H7 (cell line): ENCODE data around the gene ZDHHC21. TPM values are rescaled to one million over a fixed set of nuclear protein-coding genes. Genes with fewer than 3 reads are reported as not detected.

Source experiments
- DNase-seq: peaks from one replicate; pipeline ENCODE4 v3.0.0; 2012
- H3K27me3 ChIP-seq: 2 replicates; pipeline ENCODE4 v1.6.0; 2011; ENCODE audit warnings: mild to moderate bottlenecking, low read length; ENCODE audit not compliant: control insufficient read depth, insufficient read depth
- H3K36me3 ChIP-seq: replicated peaks from 2 replicates; pipeline ENCODE4 v1.5.1; 2011; ENCODE audit warnings: low read length; ENCODE audit not compliant: control insufficient read depth, insufficient read depth
- H3K4me3 ChIP-seq: 2 replicates; pipeline ENCODE4 v1.5.1; 2011; ENCODE audit warnings: low read depth, mild to moderate bottlenecking, control low read depth, low read length, moderate library complexity; ENCODE audit not compliant: insufficient read depth
- total RNA-seq: library from RNA; depleted of rRNA; stranded (reverse); fragments of >200 nt; shearing (Covaris generic); gene quantifications from 2 replicates; pipeline ENCODE4 v1.2.3, GENCODE V29; 2014

ZDHHC21 gene
- total RNA-seq, 1 experiment from 2014 or later, result 3.7 TPM

DNA sequence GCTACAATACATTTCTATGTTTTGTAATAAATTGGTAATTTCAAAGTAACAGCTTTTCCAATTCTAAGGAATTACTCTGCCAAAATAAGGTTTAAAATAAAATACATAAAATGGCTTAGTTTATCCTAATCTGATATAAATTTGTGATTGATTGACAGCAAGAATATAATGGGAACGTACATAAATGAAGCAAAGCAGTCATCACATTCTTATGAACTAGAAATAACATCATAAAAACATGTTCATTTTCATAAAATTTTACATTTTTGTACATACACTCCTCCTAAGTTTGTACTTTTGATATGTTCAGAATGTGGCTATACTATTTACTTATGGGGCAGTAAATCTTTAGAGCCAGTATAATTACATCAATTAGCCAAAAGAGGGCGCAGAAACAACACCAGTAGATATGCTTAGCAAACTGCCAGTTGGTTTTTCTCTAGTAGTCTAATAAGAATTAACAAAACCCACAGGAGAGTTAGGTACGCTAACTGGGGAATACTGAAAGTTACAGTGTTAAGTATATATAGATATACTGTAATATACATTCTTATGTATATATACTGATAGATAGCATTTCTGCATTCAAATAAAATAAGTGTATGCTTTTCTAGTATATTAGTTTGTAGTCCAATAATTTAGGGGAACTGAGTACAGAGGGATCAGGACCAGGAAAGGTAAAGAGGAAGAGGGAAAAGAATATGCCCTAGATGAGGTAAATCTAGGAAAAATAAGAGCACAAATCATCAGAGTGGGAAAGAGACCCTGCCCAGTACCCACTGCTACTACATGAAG lies 76.8 kb downstream of the ZDHHC21 start:
- Histone ChIP-seq H3K4me3 (no peak overlapping the region), H3K27me3 (no peaks in the 10 kb centered on the region), H3K36me3 (no peaks in the 10 kb centered on the region; the same call in 1 of the 2 replicates)
- DNase-seq, result peak; percentile 8

DNA sequence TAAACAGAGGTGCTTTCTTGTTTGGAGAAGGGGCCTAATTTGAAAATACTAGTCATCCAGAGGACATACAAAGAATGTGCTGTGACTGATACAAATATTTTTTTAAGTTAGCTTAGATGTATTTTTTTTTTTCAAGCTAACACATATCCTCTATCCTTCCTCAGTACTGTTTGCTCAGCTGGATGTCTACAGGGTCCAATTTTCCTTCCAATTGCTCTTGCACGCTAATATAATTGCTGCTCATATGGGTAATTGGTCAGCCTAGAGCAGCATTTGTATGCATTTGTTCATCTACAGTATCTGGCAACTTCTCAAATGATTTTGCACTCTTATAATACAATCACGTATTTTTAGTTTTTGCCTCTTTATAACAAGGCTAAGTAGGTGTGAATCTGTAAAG lies 84.7 kb downstream of the ZDHHC21 start:
- no peaks in the 10 kb centered on the region for H3K36me3 ChIP-seq
- H3K27me3 ChIP-seq, result no peaks in the 10 kb centered on the region
- DNase-seq, result no peak
- H3K4me3 ChIP-seq, result no peak overlapping the region

- Histone ChIP-seq H3K36me3 (no peaks in the 10 kb centered on the region; the same call in 1 of the 2 replicates), H3K4me3 (no peak overlapping the region), H3K27me3 (no peaks in the 10 kb centered on the region)
- DNase-seq, result no peak
Measured at GRCh38 chr9:14597171-14597799, 95.9 kb downstream of the ZDHHC21 start.

DNA sequence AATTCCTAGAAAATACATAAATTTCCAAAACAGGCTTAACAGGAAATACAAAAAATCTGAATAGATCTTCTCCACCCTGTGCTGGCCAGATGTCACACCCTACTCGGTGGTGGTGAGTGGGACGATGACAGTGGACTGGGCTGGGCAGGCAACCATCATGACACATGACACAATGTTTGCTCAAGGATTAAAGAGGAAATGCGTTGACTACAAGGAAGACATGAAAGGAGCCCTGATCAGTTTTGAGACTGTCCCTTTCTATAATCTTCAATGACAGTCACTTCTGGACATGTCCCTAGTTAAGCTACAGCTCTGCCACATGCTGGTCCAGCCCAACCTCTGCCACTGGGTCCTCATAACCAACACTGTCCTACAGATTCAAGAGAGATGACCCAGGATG lies 99.8 kb downstream of the ZDHHC21 start:
- DNase-seq, result no peak
- H3K4me3 ChIP-seq, result no peak overlapping the region
- H3K36me3 ChIP-seq, result no peaks in the 10 kb centered on the region; the same call in 1 of the 2 replicates
- H3K27me3 ChIP-seq, result no peaks in the 10 kb centered on the region

DNA sequence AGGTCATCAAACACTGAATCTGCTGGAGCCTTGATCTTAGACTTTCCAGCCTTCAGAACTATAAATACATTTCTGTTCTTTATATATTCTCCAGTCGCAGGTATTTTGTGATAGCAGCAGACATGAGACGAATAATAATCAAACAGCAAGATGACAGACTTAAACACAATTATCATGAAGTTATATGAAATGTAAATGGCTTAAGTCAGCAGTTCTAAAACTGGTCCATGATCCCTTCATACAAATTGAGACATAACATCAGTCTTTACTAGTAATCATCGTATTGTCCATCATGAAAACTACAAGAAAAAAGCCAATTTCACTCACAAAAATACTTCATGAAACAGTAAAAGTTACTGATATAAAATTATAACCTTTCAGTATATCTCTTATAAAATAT lies 101.8 kb downstream of the ZDHHC21 start:
- Histone ChIP-seq H3K27me3 (no peaks in the 10 kb centered on the region), H3K36me3 (no peaks in the 10 kb centered on the region; the same call in 1 of the 2 replicates), H3K4me3 (no peak overlapping the region)
- DNase-seq, result no peak

GRCh38 chr9:14585730-14586473 lies 107.3 kb downstream of the ZDHHC21 start:
- no peaks in the 10 kb centered on the region for H3K36me3 ChIP-seq

DNA sequence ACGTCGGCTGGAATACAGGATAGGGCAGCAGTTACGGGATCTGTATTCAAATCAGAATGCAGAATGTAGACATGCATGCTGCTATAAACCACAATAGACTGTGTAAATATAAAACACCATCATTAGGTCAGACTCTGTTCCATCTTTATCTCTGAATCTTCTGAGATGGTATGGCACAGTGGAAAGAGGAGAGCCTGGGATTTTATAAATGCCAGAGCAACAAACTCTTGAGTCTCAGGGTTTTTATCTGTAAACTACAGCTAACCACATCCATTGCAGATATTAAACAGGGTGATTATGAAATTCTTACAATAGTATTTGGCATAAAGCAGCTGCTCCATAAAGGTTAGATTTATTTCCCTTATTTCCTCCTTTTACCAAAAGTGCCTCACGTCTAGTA lies 108.7 kb downstream of the ZDHHC21 start:
- no peaks in the 10 kb centered on the region for H3K27me3 ChIP-seq
- no peak for DNase-seq
- H3K4me3 ChIP-seq, result no peak overlapping the region
- H3K36me3 ChIP-seq, result no peaks in the 10 kb centered on the region

More at GRCh38 chr9:14585730-14586473, 107.3 kb downstream of the ZDHHC21 start:
- no peak overlapping the region for H3K4me3 ChIP-seq
- DNase-seq, result no peak
- H3K27me3 ChIP-seq, result no peaks in the 10 kb centered on the region

DNA sequence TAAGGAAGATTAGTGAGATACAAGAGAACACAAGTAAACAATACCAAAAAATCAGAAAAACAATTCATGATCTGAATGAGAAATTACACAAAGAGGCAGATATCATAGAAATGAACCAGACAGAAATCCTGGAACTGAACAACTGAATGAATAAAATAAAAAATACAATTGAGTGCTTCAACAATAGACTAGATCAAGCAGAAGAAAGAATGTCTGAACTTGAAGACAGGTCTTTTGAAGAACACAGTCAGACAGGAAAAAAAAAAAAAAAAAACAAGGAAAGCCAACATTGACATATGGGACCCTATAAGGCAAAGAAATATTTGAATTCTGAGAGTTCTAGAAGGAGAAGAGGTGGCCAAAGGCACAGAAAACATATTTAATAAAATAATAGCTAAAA lies 115.2 kb downstream of the ZDHHC21 start:
- no peak for DNase-seq
- Histone ChIP-seq H3K4me3 (no peak overlapping the region), H3K36me3 (no peaks in the 10 kb centered on the region), H3K27me3 (no peaks in the 10 kb centered on the region)

- Histone ChIP-seq H3K36me3 (no peaks in the 10 kb centered on the region), H3K4me3 (no peak overlapping the region), H3K27me3 (no peaks in the 10 kb centered on the region)
- DNase-seq, result no peak
Measured at GRCh38 chr9:14574173-14574572, 119.1 kb downstream of the ZDHHC21 start.

DNA sequence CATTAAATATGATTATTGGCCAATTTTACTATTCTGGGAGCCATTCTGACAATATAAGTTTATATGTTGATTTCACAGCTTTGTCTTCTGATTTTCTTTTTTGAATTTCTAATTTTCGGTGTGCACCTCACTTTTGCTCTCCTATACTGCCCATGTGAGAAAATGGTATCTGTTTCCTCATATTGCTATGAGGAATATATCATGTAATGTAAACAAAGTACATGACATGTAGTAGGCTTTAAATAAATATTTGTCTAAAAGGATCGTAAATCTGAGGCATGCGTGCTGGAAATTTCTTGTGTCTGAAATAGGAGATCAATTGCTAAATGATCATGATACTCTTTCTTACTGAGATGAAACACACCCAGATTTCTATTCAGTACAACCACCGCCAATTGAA lies 119.9 kb downstream of the ZDHHC21 start:
- H3K4me3 ChIP-seq, result no peak overlapping the region
- H3K36me3 ChIP-seq, result no peaks in the 10 kb centered on the region
- DNase-seq, result no peak
- no peaks in the 10 kb centered on the region for H3K27me3 ChIP-seq

DNA sequence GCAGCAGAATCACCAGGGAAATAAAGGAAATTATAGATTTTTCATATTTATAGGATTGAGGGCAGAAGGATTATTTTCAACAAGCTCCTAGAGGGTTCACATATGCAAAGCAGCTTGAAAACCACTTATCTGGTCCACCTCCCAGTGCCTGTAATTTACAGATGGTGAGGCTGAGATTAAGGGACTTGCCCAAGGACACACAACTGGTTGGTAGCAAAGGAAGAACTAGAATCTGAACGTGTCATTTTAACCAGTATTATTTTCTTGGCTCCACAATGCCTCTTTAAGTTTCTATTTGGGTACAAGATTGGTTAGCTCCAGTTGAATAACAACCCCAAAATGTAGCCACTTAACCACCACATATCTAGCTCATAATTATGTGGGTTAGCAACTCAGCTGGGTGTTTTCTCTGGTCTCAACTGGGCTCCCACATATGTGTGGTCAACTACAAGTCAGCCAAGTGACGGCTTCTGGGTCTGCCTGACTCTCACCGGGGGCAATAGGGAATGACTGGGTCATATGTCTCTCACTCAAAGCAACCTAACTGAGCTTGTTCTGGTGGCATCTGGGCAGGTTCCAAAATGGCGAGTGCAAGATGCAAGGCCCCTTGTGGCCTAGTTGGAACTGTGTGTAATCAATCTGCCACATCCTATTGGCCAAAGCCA lies 127.7 kb downstream of the ZDHHC21 start:
- H3K4me3 ChIP-seq, result no peak overlapping the region
- no peaks in the 10 kb centered on the region; the same call in 1 of the 2 replicates for H3K27me3 ChIP-seq
- no peaks in the 10 kb centered on the region for H3K36me3 ChIP-seq
- DNase-seq, result no peak

DNA sequence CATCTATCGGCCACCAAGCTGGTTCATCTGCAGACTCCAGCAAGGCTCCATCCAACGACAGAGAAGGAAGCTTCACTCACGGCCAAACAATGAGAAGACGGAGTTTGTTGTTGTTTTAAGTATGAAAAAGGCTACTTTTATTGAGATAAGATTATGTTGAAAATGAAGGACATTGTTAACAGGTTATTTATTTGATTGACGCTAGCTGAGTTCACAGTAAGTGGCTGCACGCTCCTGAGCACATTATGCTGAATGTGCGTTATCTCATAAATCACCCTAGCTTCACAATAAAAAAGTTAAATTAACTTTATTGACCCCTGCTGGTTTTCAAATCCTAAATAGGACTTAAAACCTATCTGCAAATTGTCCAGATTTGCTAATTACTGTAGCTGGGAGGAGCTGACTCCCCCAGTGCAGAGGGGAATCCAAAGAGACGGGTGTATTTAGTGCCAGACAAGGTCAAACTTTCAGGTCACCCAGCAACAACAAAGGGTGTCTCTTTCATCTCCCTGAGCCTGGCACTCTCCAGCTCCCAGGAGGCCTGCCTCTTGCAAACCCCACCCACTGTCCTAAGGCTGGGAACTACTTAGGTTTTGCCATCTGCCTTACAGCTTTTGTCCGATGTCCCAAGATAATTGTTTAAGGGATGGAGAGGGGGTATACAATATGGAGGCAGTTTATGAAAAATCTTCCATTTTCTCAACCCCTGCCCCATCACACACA lies 129.2 kb downstream of the ZDHHC21 start:
- no peaks in the 10 kb centered on the region; the same call in 1 of the 2 replicates for H3K27me3 ChIP-seq
- H3K4me3 ChIP-seq, result no peak overlapping the region
- no peaks in the 10 kb centered on the region for H3K36me3 ChIP-seq
- DNase-seq, result no peak

DNA sequence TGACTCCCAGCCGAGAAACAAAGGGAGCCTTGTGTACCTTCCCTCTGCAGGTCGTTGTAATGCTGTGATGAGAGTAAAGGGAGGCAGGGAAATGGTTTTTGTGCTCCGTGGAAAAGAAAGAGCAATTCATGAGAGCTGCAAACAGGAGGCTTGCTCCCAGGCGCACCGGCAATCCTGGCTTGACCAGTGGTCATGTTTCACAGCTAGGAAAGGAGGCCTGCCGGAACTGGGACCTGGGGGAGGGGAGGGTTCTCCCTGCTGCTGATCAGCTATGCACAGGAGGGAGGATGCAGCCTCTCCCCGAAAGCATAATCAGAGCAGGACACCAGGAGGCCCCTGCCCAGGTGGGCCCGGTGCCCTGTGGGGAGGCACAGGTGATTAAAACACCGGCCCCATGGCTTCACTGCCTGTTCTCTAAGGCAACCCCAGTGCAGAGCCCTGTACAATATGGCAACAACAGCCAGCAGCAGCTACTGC lies 131.3 kb downstream of the ZDHHC21 start:
- Histone ChIP-seq H3K36me3 (no peaks in the 10 kb centered on the region), H3K4me3 (no peak overlapping the region), H3K27me3 (no peaks in the 10 kb centered on the region; the same call in 1 of the 2 replicates)
- peak; percentile 38 for DNase-seq
